ENCODE results near the gene KRTAP10-1.

GRCh38 chr21:44581158-44581557 lies 41.2 kb upstream of the KRTAP10-1 start:
- TF ChIP-seq CTCF (IDR thresholded peaks at IDR 0.05; ENCODE audit: insufficient read depth, low read length, poor library complexity, severe bottlenecking) (no peak), EZH2phosphoT487 (conservative IDR thresholded peaks at IDR 0.05; ENCODE audit: low read length) (no peak)

Measured in SU-DHL-6 (cell line).